Hepatocyte (in vitro differentiated cells): ENCODE data around the gene HTR1E.

Source experiments
- EZH2phosphoT487 ChIP-seq: fragments of 200-600 bp; sonication (generic); IDR thresholded peaks from one replicate; pipeline ENCODE4 v1.6.1; 2018; ENCODE audit warnings: antibody characterized with exemption, mild to moderate bottlenecking, low read depth, moderate library complexity; ENCODE audit not compliant: unreplicated experiment, severe bottlenecking
- TF ChIP-seq, protein P1 (sequence below): fragments of 200-600 bp; sonication (generic); IDR thresholded peaks from 2 replicates; pipeline ENCODE4 v1.5.1; 2016; ENCODE audit warnings: antibody characterized with exemption, mild to moderate bottlenecking; ENCODE audit not compliant: poor library complexity

- TF ChIP-seq, protein P1, sequence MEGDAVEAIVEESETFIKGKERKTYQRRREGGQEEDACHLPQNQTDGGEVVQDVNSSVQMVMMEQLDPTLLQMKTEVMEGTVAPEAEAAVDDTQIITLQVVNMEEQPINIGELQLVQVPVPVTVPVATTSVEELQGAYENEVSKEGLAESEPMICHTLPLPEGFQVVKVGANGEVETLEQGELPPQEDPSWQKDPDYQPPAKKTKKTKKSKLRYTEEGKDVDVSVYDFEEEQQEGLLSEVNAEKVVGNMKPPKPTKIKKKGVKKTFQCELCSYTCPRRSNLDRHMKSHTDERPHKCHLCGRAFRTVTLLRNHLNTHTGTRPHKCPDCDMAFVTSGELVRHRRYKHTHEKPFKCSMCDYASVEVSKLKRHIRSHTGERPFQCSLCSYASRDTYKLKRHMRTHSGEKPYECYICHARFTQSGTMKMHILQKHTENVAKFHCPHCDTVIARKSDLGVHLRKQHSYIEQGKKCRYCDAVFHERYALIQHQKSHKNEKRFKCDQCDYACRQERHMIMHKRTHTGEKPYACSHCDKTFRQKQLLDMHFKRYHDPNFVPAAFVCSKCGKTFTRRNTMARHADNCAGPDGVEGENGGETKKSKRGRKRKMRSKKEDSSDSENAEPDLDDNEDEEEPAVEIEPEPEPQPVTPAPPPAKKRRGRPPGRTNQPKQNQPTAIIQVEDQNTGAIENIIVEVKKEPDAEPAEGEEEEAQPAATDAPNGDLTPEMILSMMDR, result no peak
- TF ChIP-seq EZH2phosphoT487, result no peak
These were observed 40.9 kb downstream of the HTR1E start for GRCh38 chr6:86978251-86978650.
